NCI-H510A treated with DMSO at 0.1 percent for 48 hours (cell line): Measurements from ENCODE around the gene PDE2A.
A peak's percentile ranks its signal among the peaks of the same experiment; 100 is the strongest.
"Not testable (repeated sequence)": the region's sequence is repeated elsewhere in the genome, so short reads cannot be mapped to it uniquely, and the experiment has no call there.

Experiments
- DNase-seq: peaks from one replicate; lab custom pipeline; 2025; lab: John Stamatoyannopoulos, UW

Gene PDE2A

GRCh38 chr11:72575533-72576242 lies 98.5 kb downstream of the PDE2A start:
- DNase-seq = no peak

- DNase-seq = no peak
These were observed 99.4 kb downstream of the PDE2A start for GRCh38 chr11:72574548-72575460.

- DNase-seq = no peak
These were observed 100.3 kb downstream of the PDE2A start for GRCh38 chr11:72573855-72574445.

GRCh38 chr11:72573072-72573854 lies 101.0 kb downstream of the PDE2A start:
- peak; percentile 50 for DNase-seq

DNA sequence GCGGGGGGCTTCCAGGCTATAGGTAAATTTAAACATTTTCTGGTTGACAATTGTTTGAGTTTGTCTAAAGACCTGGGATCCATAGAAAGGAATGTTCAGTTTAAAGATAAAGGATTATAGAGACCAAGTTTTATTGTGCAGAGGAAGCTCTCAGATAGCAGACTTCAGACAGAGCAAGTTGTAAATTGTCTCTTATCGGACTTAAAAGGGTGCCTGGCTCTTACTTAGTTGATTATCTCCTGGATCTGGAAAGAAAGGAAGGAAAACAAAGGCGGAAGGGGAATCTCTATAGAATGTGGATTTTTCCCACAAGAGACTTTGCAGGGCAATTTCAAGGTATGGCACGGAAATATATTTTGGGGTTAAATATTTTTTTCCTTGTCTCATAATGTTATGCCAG lies 101.7 kb downstream of the PDE2A start:
- DNase-seq = not testable (repeated sequence)

DNA sequence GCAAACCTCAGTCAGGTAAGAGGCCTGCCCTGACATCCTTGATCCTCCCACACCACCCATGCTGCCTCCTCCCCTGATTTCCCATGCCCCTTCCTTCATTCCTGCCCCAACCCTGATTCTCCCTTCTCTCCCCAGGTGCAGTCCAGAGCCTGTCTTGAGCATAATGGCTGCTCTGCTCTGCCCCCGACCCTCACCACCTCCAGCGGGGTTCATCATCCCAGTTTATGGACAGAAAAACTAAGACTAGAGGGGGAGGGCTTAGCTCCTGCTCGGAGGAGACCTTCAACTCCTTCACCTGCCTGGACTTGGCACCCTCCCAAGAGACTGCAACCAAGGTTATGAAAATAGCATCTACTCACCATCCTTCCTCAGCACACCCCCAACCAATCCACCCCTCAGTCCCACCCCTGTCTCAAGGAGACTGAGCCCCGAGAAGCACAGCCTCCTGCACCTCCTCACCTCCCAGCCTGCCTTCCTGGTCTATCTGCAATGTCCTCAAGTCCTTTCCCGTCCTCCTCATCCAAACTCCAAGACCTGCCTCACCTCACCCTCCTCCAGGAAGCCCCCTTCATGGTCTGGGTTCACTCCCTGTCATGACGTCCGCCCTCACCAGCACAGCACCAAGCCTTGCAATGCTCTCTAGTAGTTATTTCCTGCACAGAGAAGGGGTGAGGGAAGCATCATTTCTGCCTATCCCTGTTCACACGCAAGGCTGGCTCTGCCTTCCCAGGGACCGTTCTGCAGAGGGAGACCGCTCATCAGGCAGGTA lies 103.1 kb downstream of the PDE2A start:
- no peak for DNase-seq

- DNase-seq = no peak
These were observed 104.0 kb downstream of the PDE2A start for GRCh38 chr11:72569966-72570892.

GRCh38 chr11:72568861-72569260 lies 105.4 kb downstream of the PDE2A start:
- no peak for DNase-seq

DNA sequence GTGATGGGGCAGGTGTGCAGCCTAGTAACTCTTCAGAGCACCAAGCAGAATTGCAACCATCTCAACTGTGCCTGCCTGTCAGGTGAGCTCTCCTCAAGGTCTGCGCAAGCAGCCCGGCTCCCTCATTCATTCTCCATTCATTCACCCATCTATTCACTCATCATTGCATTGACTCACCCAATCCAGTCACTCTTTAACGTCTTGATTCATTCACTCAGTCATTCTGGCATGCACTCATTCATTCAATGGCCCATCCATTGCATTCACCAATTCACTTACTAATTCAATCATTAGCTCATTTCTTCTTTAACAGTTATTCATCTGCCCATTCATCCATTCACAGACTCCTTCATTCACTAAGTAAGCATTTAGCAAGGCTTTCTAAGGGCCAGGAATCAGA lies 111.8 kb downstream of the PDE2A start:
- no peak for DNase-seq

DNA sequence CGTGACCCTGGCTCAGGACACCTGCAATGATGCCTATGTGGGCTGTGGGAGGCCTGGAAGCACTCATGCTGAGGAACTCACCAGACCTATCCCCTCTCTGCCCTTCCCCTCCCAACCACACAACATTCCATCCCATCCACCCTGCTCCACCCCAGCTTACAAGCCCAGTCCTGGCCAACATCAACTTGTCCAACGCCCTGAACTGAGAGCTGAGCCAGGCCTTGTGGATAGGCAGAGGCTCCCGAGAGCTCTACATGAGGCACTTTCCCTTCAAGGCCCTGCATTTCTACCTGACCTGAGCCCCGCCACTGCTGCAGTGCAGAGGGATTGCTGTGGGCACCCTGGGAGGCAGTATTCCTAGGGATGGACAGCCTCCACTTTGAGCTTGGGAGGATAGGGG lies 112.4 kb downstream of the PDE2A start:
- no peak for DNase-seq

- not testable (repeated sequence) for DNase-seq
These were observed 113.4 kb downstream of the PDE2A start for GRCh38 chr11:72560864-72561263.

DNA sequence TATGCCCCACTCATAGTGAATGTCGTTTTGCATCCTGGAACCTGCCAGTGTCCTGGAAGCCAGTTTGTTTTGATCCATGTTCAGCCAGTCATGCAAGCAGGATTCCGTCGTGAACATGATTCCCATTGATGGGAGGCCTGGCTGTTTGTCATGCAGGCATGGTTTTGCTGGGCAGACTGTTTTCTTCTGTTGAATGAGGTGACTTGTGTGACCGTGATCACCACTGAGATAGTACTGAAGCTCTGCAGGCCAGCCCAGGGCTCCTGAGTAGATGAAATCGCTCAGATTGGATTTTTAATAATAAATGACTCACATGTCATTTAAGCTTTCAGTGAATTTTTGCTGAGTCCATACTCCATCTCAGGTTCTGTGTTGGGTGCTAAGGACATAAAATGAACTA lies 117.8 kb downstream of the PDE2A start:
- no peak for DNase-seq

DNA sequence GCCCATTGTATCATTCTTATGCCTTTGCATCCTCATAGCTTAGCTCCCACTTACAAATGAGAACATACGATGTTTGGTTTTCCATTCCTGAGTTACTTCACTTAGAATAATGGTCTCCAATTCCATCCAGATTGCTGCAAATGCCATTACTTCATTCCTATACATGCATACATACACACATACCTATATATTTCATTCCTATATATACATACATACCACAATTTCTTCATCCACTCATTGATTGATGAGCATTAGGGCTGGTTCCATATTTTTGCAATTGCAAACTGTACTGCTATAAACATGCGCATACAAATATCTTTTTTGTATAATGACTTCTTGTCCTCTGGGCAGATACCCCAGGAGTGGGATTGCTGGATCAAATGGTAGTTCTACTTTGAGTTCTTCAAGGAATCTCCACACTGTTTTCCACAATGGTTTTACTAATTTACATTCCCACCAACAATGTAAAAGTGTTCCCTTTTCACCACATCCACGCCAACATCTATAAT lies 119.2 kb downstream of the PDE2A start:
- DNase-seq = not testable (repeated sequence)

DNA sequence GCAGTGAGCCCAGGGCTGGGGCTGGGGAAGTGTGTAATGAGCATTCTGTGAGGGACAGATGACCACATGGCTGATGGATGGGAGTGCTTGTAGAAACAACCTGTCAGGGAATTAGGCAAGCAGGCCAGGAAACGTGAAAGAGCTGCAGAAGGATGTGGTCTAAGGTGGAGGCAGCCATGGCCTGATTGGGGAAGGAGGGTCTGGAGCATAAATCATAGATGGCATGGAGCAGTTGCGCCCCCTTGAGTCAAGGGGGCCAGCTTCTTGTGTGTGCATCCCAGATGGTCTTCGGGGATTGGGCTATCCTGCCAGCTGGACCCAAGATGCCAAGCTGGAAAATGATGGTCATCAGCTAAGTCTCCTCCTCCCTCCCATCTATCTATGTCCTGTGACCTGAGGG lies 120.5 kb downstream of the PDE2A start:
- no peak for DNase-seq

DNA sequence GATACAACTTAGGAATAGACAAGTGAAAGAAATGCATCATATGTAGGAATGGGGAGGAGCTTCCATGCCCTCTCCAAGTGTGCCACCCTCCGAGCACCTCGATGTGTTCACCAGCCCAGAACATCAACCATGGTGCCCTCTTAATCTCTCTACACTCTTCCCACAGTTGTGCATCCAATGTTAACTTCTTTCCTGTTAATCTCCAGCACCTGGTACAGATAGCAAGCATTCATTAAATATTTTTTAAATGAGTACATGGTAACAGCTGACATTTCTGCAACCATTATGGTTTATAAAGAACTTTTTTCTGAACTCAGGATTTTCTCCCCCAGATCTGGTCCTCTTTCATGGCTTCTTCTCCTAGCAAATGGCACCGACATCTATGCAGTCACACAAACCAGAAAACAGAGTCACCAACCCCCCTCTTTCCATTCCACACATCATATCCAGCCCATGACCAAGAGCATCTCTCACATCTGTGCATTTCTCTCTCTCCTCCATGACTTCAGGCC lies 121.8 kb downstream of the PDE2A start:
- DNase-seq = no peak

GRCh38 chr11:72551571-72551970 lies 122.7 kb downstream of the PDE2A start:
- DNase-seq = no peak

- DNase-seq = no peak
These were observed 125.8 kb downstream of the PDE2A start for GRCh38 chr11:72548463-72548862.

GRCh38 chr11:72546866-72547265 lies 127.4 kb downstream of the PDE2A start:
- no peak for DNase-seq

DNA sequence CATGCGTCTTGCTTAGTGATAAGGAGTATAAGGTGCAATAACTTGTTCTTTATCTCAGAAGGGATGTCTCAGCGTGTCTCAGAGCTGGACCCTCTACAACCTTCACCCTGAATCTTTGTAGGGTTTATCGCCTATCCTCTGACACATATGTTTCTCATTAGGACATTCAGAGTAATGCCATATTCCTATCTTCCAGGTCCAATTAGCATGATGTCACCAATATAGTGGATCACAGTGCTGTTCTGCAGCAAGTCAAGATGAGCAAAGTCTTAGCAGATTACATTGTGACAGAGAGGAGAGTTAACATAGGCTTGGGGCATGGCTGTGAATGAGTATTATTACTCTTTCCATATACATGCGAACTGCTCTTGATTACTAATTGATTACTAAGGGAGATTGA lies 129.6 kb downstream of the PDE2A start:
- DNase-seq = no peak
